GM12875 (cell line): Measurements from ENCODE around the gene BCS1L.

Source experiments
- H3K4me3 ChIP-seq: one replicate; pipeline ENCODE4 v1.5.1; 2011; ENCODE audit warnings: low read depth, low read length, control low read depth
- TF ChIP-seq, protein P1 (sequence below): IDR thresholded peaks from 2 replicates; pipeline ENCODE4 v1.5.1; 2011; ENCODE audit warnings: low read depth, mild to moderate bottlenecking, control low read depth, inconsistent platforms, low read length, moderate library complexity, borderline replicate concordance; ENCODE audit not compliant: insufficient read depth

Gene BCS1L

DNA sequence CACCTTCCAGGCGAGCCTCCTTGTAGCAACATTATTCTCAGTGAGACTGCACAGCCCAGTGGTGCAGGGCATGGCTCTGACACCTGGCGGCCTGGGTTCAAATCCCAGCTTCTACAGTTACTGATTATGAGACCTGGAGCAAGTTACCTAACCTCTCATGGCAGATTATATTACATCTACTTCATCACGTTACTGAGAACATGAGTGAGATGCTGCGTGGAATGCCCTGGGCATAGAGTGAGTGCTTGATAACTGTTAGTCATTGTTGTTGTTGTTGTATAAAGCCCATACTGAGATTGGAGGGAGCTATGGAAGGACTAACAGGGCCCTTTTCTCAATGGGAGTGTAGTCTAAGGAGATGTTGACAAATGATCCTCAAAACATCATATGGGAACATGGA is 33.1 kb upstream of the BCS1L start:
- TF ChIP-seq, protein P1, sequence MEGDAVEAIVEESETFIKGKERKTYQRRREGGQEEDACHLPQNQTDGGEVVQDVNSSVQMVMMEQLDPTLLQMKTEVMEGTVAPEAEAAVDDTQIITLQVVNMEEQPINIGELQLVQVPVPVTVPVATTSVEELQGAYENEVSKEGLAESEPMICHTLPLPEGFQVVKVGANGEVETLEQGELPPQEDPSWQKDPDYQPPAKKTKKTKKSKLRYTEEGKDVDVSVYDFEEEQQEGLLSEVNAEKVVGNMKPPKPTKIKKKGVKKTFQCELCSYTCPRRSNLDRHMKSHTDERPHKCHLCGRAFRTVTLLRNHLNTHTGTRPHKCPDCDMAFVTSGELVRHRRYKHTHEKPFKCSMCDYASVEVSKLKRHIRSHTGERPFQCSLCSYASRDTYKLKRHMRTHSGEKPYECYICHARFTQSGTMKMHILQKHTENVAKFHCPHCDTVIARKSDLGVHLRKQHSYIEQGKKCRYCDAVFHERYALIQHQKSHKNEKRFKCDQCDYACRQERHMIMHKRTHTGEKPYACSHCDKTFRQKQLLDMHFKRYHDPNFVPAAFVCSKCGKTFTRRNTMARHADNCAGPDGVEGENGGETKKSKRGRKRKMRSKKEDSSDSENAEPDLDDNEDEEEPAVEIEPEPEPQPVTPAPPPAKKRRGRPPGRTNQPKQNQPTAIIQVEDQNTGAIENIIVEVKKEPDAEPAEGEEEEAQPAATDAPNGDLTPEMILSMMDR: no peak
- H3K4me3 ChIP-seq: no peak overlapping the region

DNA sequence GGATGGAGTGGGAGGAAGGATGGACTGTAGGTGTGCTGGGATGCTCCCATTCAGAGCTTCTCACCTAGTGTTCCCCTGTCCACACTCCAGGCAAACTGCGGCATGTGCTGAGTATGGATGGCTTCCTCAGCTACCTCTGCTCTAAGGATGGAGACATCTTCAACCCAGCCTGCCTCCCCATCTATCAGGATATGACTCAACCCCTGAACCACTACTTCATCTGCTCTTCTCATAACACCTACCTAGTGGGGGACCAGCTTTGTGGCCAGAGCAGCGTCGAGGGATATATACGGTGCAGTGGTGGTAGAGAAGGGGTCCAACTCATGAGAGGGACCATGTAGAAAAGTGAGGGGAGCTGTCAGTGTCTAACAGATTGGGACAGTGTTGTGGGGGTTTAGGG is 31.5 kb upstream of the BCS1L start:
- no peak overlapping the region for H3K4me3 ChIP-seq
- TF ChIP-seq, protein P1: no peak

DNA sequence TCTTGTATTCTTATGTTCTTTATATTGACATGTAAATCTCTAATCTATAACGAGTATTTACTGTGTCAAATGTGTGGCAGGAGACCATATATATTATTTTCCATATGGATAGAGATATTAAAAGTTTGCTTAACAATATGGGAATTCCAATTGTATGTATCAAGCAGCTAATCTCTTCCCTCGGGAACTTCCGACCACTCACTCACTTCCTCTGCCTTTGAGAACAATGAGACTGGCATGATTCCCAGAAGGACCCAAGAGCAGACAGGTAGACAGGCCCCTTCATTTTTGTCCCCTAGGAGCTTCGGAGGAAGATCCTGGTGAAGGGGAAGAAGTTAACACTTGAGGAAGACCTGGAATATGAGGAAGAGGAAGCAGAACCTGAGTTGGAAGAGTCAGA is 27.6 kb upstream of the BCS1L start:
- TF ChIP-seq, protein P1: no peak
- H3K4me3 ChIP-seq: no peak overlapping the region

DNA sequence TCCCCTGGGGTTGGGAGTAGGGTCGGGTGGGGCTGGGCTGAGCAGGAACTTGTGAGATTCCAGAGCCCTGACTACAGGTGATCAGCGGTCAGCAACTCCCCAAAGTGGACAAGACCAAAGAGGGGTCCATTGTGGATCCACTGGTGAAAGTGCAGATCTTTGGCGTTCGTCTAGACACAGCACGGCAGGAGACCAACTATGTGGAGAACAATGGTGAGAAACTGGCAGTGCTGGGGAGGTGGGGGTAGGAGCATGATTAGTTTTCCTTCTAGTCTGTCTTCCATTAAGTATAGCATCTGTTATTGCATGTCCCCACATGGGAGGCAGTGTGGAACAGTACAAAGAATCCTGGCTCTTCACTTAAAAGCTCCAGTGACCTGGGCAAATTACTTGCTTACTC is 23.8 kb upstream of the BCS1L start:
- no peak overlapping the region for H3K4me3 ChIP-seq
- TF ChIP-seq, protein P1: no peak

DNA sequence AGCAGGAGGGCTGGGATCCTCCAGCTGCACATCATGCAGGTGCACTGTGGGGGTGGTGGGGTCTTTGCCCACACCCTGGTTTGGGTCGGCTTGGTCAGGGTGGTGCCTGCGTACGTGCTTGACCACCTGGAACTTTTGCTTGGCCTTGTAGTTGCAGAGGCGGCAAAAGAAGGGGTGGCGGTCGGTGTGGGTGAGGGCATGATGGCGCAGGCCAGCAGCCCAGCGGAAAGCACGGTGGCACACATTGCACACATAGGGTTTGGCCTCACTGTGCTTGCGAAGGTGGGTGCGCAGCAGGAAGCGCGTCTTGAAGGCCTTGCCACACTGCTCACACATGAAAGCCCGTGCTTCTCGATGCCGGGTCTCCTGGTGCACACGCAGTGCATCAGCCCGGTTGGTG is 21.1 kb upstream of the BCS1L start:
- no peak overlapping the region for H3K4me3 ChIP-seq
- TF ChIP-seq, protein P1: no peak

DNA sequence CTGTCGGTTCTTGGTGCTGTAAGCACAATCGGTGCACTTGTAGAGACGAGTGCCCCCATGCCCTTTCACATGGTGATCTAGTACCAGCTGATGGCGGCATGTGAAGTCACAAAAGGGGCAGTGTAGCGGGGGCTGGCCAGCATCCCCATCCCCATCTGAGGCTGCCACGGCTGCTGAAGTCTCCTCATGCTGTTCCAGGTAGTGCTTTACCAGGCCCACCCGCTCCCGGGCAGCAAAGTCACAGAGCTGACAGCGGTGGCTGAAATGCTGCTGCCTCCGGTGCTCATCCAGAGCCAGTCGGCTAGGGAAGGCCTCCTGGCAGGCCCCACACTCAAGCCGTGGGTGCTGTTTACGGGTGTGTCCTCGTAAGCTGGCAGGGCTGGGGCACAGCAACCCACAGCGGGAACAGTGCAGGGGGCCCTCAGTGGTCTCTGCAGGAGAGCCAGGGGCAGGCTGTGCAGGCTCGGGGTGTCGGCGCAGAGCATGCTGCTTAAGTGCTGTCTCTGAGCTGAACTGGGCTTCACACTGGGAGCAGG is 17.3 kb upstream of the BCS1L start:
- H3K4me3 ChIP-seq: no peak overlapping the region
- TF ChIP-seq, protein P1: no peak

DNA sequence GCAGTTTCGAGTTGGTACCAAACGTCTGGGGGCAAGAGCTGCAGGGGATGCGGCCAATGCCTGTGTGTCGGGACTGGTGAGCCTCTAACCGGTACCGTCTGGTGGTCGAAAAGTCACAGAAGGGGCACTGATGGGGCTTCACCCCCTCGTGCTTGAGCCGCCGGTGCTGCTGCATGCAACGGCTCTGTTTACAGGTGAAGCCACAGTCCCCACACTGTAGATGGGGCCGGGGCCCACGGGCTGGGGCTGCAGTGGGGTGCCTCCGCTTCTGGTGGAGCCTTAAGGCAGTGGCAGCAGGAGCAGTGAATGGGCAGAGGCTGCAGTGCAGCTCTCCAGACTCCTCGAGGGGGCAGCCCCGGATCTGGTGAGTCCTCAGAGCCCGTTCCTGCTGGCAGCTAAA is 16.7 kb upstream of the BCS1L start:
- TF ChIP-seq, protein P1: no peak

More for the DNA sequence above, 16.7 kb upstream of the BCS1L start:
- H3K4me3 ChIP-seq: no peak overlapping the region
